HG03439 (cell line): ENCODE results near the gene ZSWIM2.
A peak's percentile ranks its signal among the peaks of the same experiment; 100 is the strongest.
"Not testable (repeated sequence)": the region's sequence is repeated elsewhere in the genome, so short reads cannot be mapped to it uniquely, and the experiment has no call there.

ENCODE experiments used
- ATAC-seq: cut with Tn5 transposase; IDR thresholded peaks from one replicate; pipeline ENCODE4 v1.9.1; 2021; ENCODE audit warnings: mild to moderate bottlenecking, moderate library complexity; ENCODE audit not compliant: unreplicated experiment

Gene ZSWIM2, protein sequence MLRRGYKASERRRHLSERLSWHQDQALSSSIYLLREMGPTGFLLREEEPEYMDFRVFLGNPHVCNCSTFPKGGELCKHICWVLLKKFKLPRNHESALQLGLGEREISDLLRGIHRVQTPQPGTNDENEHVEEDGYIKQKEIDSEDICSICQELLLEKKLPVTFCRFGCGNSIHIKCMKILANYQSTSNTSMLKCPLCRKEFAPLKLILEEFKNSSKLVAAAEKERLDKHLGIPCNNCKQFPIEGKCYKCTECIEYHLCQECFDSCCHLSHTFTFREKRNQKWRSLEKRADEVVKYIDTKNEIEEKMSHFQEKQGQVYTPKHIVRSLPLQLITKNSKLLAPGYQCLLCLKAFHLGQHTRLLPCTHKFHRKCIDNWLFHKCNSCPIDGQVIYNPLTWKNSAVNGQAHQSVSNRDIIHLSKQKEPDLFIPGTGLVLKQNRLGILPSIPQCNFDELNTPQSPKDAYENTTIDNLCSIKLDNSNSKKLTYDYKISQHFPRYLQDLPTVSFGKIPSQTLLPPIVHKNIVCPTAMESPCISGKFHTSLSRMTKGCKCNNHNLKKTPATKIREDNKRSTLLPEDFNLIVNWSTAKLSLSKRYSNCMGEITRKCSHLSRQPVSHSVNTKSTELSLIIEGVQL

GRCh38 chr2:186848873-186849578, at the start of gene ZSWIM2:
Gene ZSWIM2, minus strand, starts transcription at chr2:186849170. Its CDS starts 40 bp downstream, at chr2:186849130.
- no peak for ATAC-seq

- not testable (repeated sequence) for ATAC-seq
These were observed 47.2 kb upstream of the ZSWIM2 start for GRCh38 chr2:186896220-186896619.

- ATAC-seq = no peak
These were observed 46.5 kb upstream of the ZSWIM2 start for GRCh38 chr2:186895451-186895850.

- ATAC-seq = no peak
These were observed 45.5 kb upstream of the ZSWIM2 start for GRCh38 chr2:186894478-186894877.

GRCh38 chr2:186892821-186893220, 43.9 kb upstream of the ZSWIM2 start:
- ATAC-seq = no peak

- ATAC-seq = no peak
These were observed 42.2 kb upstream of the ZSWIM2 start for GRCh38 chr2:186891185-186891621.

- no peak for ATAC-seq
These were observed 40.3 kb upstream of the ZSWIM2 start for GRCh38 chr2:186889101-186889879.

- ATAC-seq = no peak
These were observed 38.4 kb upstream of the ZSWIM2 start for GRCh38 chr2:186887107-186888090.

DNA sequence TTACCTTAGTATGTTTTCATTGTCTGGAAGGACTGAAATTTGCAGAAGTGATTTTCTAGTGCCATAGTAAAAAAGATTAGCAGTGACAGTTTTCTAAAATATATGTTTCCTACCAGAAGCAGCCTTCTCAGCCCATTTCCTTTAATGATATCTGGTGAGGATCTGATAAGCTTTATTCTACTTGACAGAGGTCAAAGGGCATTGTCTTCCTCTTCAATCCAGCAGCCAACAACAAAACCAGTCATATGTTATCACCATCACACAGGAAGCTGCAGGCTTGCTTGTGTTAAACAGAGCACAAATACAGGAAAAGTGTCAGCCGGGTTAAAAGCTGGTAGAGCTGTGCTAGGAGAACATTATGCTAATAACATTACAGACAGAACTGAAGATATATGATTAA, 35.6 kb upstream of the ZSWIM2 start:
- ATAC-seq = no peak

DNA sequence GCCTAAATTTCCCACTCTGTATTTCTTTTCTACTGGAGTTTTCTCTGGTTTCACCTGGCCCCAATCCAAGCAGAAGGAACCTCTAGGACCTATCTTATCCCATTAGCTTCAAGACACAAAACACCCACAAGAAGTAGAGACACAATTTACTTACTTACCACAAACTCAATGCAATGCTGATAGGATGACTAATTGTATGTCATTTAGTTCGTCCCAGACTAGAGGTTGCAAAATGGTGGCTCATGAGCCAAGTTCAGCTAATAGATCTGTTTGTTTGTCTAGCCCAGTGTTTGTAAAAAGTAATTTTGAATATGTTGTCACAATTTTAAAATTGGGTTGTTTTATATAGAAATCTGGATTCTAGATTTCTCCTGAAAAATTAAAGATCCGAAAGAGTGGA, 34.7 kb upstream of the ZSWIM2 start:
- ATAC-seq = no peak

GRCh38 chr2:186882511-186883071, 33.6 kb upstream of the ZSWIM2 start:
- no peak for ATAC-seq

DNA sequence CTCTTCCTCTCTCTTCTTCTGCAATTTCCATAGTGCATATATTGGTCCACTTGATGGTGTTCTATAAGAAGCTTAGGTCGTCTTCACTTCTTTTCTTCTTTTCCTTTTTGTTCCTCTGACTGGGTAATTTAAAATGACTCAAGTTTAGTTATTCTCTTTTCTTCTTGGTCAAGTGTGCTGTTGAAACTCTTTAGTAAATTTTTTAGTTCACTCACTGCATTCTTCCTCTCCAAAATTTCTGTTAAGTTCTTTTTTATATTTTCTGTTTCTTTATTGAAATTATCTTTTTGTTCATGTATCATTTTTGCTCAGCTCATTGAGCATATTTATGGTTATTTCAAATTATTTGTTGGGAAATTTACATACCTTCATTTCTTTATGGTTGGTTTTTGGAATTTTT, 32.7 kb upstream of the ZSWIM2 start:
- no peak for ATAC-seq

GRCh38 chr2:186879312-186879711, 30.3 kb upstream of the ZSWIM2 start:
- ATAC-seq = no peak

GRCh38 chr2:186874713-186875112, 25.7 kb upstream of the ZSWIM2 start:
- ATAC-seq = no peak

DNA sequence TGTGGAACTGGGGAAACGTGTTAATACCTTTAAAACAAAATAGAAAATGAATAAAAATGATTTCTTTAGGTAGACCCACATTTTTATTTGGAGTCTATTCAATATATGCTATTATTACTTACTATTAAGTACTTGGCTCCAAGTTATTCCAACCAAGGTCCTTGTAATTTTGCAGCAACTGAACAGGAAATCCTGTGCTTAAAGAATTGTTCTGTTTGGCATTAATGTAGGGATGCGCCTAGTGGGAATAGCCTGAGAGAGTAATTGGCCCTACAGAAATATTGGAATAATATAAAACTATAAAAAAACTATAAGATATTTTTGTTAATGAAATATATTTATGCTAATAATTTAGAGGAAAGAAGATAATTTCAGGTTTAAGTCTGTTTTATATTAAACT, 22.9 kb upstream of the ZSWIM2 start:
- ATAC-seq = no peak

DNA sequence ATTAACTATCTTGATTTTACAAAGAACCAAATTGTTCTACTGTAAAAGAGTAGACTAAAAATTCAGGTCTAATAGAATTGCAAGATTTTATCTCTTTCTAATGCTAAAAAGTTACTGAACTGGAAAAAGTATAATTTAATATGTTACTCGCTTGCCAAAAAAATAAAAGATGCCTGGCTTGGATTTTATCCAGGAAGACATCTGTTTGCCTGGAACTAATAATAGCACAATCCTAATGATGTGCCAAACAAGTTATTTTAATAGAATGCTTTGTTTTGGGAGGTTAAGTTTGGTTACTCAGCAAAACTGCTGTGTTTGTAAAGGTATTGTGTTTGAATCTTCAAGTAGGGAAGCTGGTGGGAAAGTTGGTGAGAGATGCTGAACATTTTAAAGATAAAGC, 19.4 kb upstream of the ZSWIM2 start:
- no peak for ATAC-seq

DNA sequence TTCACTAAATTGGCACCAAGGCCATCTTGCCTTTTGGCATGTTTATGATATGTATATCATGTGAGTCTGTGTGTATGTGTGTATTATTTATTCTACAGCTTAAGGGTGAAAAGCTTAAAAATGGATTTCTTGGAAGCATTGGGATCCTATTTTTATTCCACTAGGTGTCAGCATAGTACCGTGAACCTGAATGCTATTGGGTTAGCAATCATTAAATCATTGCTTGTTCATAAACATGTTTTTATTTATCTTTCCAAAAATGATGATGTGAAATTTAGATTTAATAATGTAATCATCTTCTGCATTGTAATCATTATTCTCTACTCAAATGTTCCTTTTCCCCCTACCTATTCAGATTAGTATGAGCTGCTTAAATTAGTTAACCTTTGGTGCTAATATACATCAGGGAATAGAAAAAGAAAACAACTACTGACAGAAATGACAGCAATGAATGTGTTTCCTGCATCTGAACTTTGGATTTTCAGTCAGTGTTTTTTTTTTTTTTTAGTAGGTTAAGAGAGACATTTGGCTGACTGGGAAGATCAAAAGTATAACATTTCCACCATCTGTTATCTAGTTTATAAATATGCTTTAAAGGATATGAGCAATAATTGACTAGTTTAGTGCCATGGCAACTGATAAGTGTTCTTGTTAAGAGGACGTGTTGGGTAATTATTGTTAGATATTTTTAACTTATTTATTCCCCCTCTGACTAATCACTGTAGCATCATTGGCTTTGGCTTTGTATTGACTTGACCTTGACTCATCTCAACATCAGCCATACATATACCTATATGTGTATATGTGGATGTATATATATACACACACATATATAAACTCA, 14.1 kb upstream of the ZSWIM2 start:
- peak; percentile 58 for ATAC-seq

GRCh38 chr2:186855216-186855615, 6.2 kb upstream of the ZSWIM2 start:
- no peak for ATAC-seq

GRCh38 chr2:186853951-186854350, 5.0 kb upstream of the ZSWIM2 start:
- no peak for ATAC-seq
